HG03025 (cell line): Measurements from ENCODE around the gene PGF.
"Not testable (repeated sequence)": the region's sequence is repeated elsewhere in the genome, so short reads cannot be mapped to it uniquely, and the experiment has no call there.

ENCODE experiments used
- ATAC-seq: cut with Tn5 transposase; IDR thresholded peaks from one replicate; pipeline ENCODE4 v1.9.1; 2021; ENCODE audit warnings: mild to moderate bottlenecking, moderate library complexity; ENCODE audit not compliant: unreplicated experiment, low FRiP score

PGF gene

DNA sequence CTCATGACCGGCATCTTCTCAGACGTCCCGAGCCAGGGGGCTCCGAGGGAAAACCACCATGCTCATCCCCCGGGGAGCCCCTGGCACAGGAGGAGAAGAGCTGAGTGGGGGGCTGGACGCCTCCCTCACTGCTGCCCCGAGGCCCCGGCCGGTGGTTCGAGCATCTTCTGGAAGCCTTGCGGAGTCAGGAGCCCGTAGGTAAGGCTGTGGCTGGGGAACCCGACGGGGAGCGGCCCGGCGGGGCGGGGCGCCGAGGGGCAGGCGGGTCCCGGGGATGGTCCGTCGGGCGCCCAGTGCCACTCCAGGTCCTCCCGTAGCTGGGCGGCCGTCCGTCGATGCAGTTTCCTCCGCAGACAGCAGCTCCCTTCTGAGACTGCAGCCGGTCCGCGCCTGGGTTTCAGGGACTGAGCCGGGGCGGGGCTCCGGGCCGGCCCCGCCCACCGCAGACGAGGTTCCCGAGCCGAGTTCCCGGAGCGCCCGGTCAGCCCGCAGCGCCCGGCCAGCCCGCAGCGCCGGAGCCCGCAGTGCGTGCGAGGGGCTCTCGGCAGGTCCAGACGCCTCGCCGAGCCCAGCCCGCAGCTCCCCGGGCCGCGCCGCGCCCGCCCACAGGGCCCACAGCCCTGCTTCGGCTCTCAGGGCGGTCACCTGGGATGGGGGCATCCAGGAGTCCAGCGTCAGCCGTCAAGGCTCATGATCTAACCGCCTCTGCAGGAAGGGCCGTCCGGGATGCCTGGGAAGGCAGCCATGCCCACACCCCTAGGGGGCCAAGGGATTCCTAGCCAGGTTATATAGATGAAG lies at the start of gene PGF:
PGF (minus strand) TSS at position 369 of the 798 bp plus-strand sequence; CDS start at position 14, 355 bp downstream.
- no peak for ATAC-seq

DNA sequence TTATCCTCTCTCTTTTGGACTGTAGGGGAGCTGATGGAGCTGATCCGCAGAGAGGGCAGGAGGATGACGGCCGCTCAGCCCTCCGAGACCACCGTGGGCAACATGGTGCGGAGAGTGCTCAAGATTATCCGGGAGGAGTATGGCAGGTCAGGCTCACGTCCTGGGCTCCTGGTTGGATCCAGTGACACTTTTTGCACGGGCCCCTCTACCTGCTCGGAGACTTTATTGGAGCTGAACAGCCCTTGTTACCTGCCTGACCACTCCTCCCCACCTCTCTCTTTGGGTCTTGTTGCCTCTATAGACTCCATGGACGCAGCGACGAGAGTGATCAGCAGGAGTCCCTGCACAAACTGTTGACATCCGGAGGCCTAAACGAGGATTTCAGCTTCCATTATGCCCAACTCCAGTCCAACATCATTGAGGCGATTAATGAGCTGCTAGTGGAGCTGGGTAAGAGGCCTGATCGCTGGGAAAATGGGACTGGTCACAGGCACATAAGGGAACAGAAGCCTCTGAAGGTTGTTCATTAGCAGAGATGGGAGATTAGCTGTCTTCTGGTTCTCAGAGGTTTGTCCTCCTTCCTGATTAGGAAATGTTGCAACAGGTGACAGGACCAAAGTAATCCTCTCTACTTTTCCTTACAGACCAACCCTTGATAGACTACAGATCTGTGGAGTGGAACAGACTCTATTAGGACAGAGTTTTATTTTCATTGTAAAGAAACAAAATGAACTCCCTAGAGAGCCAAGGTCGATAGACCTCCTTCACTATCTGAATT lies 48.0 kb upstream of the PGF start:
- peak; percentile 3 for ATAC-seq

DNA sequence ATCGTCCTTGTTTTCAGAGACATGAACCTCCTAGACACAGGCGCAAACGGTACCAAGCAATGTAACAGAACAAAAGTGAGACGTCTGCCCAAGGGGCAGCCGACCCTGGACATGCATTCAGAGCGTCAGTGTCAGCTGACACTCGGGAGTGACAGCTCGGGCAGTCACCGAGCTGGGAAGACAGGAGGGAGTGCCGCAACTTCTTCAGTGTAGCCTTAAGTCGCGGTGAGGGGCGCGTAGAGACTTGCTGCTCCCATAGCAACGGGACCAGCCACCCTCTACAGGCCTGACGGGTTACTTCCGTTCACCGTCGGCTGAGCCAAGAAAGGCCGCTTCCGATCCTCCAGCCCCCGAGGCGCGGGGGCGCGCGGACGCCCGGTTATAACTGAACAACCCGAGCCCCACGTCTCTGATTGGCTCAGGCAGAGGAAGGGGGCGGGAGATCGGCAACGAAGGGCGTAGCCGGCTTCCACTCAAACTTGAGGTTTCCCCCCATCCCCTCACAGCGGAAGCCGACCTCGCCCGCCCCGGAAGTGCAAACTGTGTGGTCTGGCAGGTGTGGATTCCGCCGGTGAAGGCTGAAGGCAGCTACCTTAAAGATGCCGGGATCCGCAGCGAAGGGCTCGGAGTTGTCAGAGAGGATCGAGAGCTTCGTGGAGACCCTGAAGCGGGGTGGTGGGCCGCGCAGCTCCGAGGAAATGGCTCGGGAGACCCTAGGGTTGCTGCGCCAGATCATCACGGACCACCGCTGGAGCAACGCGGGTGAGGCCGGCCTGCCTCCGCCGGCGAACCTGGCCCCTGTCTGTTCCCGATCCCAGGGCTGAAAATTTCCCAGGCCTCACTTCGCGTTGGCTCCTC lies 47.2 kb upstream of the PGF start, which contains the start of gene EIF2B2:
EIF2B2 (plus strand) TSS at position 530 of the 858 bp plus-strand sequence; CDS start at position 600, 70 bp downstream.
- ATAC-seq, result peak; percentile 87

DNA sequence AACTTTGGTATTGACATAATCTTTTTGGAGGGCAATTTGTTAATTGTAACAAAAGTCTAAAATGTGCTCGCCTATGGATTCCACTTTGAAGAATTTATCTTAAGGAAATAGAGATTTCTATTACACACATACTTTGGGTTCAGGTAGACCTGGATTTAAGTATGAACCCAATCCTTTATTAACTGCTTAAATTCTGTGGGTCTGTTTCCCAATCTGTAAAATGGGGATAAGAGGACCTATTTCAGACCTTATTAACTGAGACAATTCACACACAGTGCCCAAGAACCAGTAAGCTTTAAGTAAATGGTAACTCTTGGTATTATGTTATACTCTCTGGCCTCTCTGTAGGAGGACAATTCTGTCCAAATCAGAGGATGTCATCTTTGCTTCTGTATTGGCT lies 46.5 kb upstream of the PGF start:
- no peak for ATAC-seq

DNA sequence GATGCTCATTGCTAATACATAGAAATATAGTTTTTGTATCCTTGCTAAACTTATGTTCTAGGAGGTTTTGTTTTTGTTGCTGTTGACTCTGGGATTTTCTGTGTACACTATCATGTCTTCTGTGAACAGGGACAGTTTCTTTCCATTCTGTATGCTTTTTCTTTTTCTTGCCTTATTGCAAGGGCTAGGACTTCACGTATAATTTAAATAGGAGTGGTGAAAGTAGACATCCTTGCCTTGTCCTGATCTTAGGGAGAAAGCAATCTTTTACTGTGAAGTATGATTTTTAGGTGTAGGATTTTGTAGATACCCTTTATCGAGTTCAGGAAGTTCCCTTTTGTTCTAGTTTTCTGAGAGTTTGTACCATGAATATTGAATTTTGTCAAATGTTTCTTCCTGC lies 45.9 kb upstream of the PGF start:
- ATAC-seq, result no peak

DNA sequence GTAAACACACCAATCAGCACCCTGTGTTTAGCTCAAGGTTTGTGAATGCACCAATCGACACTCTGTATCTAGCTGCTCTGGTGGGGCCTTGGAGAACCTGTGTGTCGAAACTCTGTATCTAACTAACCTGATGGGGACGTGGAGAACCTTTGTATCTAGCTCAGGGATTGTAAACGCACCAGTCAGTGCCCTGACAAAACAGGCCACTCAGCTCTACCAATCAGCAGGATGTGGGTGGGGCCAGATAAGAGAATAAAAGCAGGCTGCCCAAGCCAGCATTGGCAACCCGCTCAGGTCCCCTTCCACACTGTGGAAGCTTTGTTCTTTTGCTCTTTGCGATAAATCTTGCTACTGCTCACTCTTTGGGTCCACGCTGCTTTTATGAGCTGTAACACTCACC lies 40.4 kb upstream of the PGF start:
- not testable (repeated sequence) for ATAC-seq

DNA sequence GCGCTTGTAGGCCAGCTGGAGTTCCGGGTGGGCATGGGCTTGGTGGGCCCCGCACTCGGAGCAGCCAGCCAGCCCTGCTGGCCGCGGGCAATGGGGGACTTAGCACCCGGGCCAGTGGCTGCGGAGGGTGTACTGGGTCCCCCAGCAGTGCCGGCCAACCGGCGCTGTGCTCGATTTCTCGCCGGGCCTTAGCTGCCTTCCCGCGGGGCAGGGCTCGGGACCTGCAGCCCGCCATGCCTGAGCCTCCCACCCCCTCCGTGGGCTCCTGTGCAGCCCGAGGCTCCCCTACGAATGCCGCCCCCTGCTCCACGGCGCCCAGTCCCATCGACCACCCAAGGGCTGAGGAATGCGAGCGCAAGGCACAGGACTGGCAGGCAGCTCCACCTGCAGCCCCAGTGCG lies 38.8 kb upstream of the PGF start:
- ATAC-seq, result not testable (repeated sequence)

DNA sequence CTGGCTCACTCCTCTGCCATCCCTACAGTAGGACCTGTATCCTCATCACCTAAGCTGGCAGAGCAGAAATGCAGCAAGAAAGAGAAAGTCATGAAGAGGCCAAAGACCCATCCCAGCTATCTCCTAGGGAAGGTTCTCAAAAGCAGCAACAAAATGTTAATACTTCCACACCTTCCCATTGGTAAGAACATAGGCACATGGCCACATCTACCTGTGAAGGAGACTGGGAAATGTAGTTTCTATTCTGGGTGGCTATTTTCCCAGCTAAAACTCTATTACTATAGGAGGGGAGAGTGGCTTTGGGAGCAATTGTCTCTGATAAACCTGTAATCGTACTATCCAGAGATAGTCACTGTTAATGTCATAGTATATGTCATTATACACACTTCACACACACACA lies 33.6 kb upstream of the PGF start:
- no peak for ATAC-seq

DNA sequence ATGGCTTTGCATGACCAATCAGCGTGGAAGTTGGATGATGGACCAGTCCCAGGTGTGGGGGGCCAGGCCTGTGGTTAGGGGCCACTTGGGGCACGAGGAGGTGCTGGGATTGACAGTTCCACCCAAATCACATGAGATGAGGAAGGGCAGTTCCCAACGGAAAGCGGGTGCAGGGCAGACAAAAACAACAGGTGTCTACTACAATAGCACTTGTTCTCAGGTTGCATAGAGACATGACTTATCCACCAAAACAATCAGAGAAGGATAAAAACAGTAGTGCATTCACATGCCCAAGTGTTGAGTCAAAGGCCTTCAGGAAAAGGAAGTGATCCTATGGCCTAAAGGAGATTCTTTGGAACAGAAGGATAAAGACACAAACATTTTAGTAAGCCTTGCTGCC lies 32.7 kb upstream of the PGF start:
- no peak for ATAC-seq

DNA sequence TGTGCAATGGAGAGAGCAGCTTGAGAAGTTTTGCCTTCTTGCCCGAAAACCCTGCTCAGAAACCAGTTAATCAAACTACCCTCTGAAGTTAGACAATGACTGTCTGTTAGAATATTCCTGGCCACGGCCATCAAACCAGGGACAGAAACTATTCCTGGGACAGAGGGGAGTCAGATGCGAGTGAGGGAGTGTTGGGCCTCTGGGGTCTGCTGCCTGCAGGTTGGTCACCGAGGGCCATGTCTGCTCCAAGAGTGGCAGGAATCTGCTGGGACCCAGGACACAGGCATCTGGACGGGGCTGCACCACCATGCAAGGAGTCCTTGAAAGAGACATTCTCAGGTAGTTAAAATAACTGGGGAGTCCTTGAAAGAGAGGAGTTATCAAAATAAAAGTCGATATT lies 30.4 kb upstream of the PGF start:
- no peak for ATAC-seq

DNA sequence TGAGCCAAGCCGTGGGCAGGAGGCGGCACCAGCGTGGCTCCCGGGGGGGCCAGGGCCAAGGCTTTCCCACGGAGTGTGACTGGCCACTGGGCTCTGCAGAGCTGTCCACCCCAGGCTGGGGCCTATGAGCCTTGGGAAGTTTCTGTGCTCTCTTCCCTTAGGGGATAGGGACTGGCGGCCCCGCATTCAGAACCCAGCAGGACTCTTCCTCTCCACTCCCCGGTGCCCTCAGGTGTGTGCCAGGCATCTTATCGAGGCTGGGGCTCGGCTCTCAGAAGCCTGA lies 29.6 kb upstream of the PGF start:
- no peak for ATAC-seq

DNA sequence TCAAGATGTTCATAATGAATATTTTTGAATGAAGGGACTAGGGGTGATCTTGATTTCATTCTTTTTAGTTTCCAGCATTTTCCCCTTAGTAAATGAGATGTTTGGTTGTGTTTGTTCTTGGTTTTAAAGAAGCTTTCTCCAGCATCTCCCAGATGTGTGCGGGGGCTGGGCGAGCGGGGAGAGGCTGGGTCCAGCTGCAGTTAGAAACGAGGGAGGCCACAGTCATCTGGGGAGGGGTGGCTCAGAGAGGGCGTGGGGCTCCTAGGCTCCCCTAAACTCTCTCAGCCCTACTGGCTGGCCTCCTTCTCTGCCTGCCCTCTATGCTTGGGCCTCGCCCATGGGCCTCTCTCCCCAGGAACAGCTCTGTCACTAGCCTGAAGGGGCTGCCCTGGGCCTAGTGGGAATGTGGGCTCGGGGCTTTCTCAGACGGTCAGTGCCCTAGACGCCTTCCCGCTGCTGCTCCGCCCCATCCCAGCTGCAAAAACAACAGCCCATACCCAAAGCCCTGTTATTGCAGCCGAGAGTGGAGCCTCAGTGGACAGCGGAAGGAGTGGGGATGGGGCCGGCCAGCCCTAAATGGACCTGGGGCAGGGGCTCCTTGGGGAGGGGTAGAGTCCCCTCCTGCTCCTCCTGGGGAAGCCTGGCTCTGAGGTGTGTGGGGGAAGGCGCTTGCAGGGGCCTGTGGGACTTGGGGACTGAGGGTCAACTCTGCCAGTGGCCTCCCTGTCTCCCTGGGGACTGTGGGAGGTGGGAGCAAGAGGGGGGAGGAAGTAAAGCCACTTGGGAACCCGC lies 29.0 kb upstream of the PGF start:
- ATAC-seq, result no peak

DNA sequence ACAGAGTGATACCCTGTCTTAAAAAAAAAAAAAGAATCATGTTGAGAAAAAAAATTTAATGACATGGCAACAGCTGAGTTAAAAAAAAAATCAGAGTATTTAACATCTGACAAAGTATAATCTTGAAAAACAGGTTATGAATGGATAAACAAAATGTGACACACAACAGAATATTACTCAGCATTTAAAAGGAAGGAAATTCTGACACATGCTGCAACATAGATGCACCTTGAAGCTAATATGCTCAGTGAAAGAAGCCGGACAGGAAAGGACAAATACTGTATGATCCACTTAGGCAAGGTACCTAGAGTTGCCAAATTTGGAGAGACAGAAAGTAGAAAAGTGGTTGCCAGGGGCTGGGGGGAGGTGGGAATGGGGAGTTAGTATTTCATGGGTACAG lies 27.9 kb upstream of the PGF start:
- no peak for ATAC-seq

DNA sequence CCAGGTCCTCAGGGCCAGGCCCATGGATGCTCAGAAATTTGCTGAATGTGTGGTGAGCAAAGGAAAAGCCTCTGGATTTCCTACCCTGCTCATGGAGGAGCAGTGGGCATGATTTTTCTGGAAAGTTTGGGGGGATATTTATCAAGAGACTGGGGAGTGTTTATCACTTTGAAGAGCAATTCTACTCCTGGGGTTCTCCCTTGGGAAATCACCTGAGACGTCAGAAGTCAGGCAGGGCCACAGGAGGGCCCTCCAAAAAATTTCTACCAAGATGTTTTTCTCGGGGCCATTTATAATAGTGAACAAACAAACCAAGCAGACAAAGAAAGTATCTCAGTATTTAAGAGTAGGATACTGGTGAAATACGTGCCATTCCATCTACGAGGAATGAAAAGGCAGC lies 27.3 kb upstream of the PGF start:
- no peak for ATAC-seq

DNA sequence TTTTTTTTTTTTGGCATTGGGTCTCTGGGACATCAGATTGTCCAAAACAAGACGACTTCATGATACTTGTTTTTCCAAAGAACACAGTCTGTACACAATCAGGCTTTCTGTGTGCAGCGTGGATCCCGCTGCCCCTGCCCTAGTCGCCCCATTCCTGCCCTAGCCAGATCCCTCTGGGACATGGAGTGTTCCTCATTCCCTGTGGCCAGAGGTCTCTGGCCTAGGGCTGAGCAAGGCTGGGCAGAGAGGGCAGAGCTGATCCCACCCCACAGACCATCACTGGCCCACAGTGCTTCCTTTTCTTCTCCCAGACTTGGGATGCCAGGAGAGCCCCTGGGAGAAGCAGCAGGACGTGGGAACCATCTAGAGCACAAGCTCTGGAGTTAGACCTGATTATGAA lies 26.4 kb upstream of the PGF start:
- no peak for ATAC-seq

DNA sequence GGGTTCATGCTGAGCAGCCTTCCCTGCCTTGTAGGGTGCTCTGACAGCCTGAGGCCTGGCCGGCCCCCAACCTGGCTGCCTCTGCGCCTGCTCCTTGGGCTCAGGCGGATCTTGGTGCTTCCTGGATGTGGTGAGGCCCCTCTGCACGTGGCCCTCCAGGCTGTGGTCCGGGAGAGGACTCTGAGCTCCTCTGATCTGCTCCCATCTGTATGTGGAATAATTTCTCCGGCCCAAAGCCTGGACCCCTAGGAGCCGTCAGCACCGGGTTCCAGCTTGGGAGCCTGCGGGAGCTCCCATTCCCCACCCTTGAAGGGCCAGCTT lies 26.0 kb upstream of the PGF start:
- ATAC-seq, result no peak

DNA sequence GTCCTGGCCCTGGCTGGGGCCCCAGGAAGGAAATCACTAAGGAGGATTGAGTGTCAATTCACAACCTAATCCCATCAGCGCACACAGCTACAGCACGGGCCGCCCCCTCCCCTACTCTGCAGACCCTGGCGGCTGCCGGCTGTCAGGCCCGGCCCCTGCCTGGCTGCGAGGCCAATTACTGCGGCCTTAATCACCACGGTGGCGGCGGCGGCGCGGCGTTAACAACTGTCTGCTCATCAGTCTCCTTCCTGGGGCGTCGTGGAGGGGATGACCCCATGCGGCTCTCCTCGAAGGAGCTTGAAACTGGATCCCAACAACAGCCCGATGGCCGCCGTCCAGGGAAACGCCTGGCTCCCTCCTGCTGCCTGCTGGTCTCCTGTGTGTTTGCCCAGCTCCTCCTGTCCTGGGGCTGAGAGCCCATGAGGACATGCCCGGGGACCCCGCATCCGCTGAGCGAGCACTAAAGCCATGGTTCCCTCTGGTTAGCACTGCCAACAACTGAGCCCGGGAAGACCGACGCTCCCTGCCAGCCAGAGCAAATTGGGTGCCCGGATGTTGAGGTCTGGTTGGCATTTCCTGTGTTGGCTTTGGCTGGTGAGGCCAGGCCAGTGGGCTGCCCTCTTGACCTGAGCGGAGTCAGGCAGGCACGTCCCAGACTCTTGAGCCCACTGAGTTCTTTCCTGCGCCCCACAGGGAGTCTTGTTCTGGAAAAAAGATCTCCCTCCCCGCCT lies 25.5 kb upstream of the PGF start:
- no peak for ATAC-seq

DNA sequence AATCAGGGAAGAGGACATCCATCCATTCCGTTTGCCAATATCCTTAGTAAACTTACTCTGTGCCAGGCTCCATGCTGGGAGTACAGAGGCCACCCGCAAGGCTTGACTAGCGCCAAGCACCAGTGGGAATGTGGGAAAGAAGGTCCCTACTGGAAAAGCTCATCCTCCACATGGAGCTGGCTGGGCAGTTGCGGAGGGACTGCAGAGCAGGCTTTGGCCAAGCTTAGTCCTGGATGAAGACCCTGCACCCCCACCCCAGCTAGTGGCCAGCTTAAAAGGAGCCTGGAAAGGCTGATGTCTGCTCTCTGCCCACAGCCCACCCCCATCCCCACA lies 25.0 kb upstream of the PGF start:
- ATAC-seq, result no peak

DNA sequence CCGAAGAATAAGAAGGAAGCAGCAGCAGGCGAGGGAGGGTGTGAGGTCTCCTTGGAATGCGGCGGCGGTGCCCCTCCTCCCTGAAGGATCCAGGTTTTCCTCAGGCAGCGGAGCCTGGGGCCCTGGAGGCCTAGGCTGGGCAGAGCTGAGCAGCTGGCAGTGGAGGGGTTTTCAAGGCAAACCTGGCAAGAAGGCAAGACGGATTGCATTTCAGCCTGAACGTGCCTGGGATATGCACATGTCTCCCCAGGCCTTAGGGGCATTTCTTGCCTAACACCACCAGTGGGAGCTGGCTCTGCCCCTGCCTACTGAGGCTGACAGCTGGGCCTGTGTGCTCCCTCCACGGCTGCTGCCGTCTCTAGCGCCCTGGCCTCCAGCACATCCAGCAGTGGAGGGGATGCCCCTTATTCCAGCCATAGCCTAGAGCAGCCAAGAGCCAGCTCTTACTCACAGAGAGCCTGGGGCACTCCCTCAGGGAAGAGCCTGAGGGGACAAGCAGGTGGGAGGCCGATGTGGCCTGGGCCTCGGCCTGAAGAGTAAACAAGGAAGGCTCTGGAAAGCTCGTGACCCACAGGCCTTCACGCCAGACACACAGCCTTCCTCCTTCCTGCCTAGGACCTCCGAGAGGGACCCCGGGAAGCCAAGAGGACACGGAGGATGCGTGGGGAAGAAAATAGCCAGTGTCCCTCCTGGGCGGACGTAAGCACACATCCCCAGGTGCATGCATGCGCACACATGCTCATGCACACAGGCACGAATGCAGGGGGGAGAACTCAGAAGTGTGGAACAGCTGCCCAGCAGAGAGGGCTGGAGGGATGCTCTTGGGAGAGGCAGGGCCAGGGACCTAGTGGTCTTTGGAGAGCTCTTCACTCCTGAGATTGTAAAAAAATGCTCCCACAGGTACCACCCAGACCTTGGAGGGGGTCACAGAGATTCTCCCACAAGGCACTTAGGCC lies 24.3 kb upstream of the PGF start:
- ATAC-seq, result no peak
